Breast epithelium (tissue), 4 donors: ENCODE data around the gene PRDM13. TPM values are rescaled to one million over a fixed set of nuclear protein-coding genes. Genes with fewer than 3 reads are reported as not detected.

Source experiments
- DNase-seq, 2 donors: peaks; one replicate each; pipeline ENCODE4 v3.0.0-alpha.2; 2019; ENCODE audit warnings: low spot score in 2 of 2
- H3K27ac ChIP-seq, 2 donors: fragments of 200-600 bp; sonication (generic) in 1 of 2; one replicate each; pipeline ENCODE4 v1.5.1; 2016 to 2019; ENCODE audit warnings: mild to moderate bottlenecking in 1 of 2
- H3K27me3 ChIP-seq, 2 donors: fragments of 200-600 bp; sonication (generic) in 1 of 2; one replicate each; pipeline versions ENCODE4 v1.5.1 to v1.6.0; 2017 to 2019; ENCODE audit warnings: control low read depth in 1 of 2, mild to moderate bottlenecking in 1 of 2
- H3K36me3 ChIP-seq: fragments of 200-600 bp; one replicate; pipeline ENCODE4 v1.5.1; 2019
- H3K4me1 ChIP-seq, 2 donors: fragments of 200-600 bp; sonication (generic); one replicate each; pipeline ENCODE4 v1.5.1; 2016 to 2019; ENCODE audit warnings: control low read depth in 1 of 2
- H3K4me3 ChIP-seq, 3 donors: fragments of 200-600 bp; sonication (generic); 1 replicate in 2 of 3; 2 replicates in 1 of 3; pipeline ENCODE4 v1.5.1; 2016 to 2019; ENCODE audit warnings: mild to moderate bottlenecking in 3 of 3, moderate library complexity in 2 of 3
- H3K9me3 ChIP-seq, 2 donors: fragments of 200-600 bp; sonication (generic) in 1 of 2; one replicate each; pipeline ENCODE4 v1.5.1; 2016 to 2019; ENCODE audit warnings: control low read depth in 1 of 2
- CTCF ChIP-seq, 3 donors: fragments of 450-650 bp; IDR thresholded peaks; one replicate each; pipeline ENCODE4 v1.5.1; 2016 to 2017; ENCODE audit warnings: antibody characterized with exemption in 3 of 3, mild to moderate bottlenecking in 3 of 3, moderate library complexity in 3 of 3
- POLR2A ChIP-seq: fragments of 450-650 bp; IDR thresholded peaks from one replicate; pipeline ENCODE4 v1.6.1; 2016; ENCODE audit warnings: antibody characterized with exemption, mild to moderate bottlenecking, moderate library complexity
- POLR2AphosphoS5 ChIP-seq, 3 donors: sonication (generic); formaldehyde crosslinking; IDR thresholded peaks; one replicate each; pipeline ENCODE4 v1.6.1; 2017; ENCODE audit warnings: antibody characterized with exemption in 3 of 3
- intact Hi-C: fragments of 100-400 bp; cut with DNase I; formaldehyde crosslinking; loops from one replicate; pipeline ENCODE4 v1.15.1; 2023; ENCODE audit warnings: low total_unique reads
- total RNA-seq, 3 donors: library from RNA; depleted of rRNA; stranded (reverse); fragments of >200 nt; gene quantifications; one replicate each; pipeline ENCODE4 v1.1.0, GENCODE V29; 2016

Gene PRDM13
- total RNA-seq, 3 donors from 2014 or later = not detected

GRCh38 chr6:99608059-99608885 lies 1.6 kb downstream of the PRDM13 start:
- Histone ChIP-seq H3K27ac (no peak overlapping the region), H3K27me3 (peaks cover 18 to 98% of the 10 kb centered on the region in 2 donors), H3K4me1 (peaks cover 3 to 10% of the 10 kb centered on the region in 2 donors), H3K9me3 (no peaks in the 10 kb centered on the region), H3K36me3 (no peaks in the 10 kb centered on the region), H3K4me3 (peak overlapping the region in 1 of 3 donors; percentile 5)
- TF ChIP-seq POLR2AphosphoS5 (IDR thresholded peaks at IDR 0.05) (no peak), CTCF (IDR thresholded peaks at IDR 0.05) (no peak), POLR2A (no peak)
- intact Hi-C loops = no loop called here
- DNase-seq = no peak

GRCh38 chr6:99608886-99609482 lies 2.4 kb downstream of the PRDM13 start:
- TF ChIP-seq POLR2AphosphoS5 (IDR thresholded peaks at IDR 0.05) (no peak), CTCF (IDR thresholded peaks at IDR 0.05) (no peak), POLR2A (no peak)
- intact Hi-C loops = no loop called here

GRCh38 chr6:99609905-99610489 lies 3.4 kb downstream of the PRDM13 start:
- Histone ChIP-seq H3K27me3 (peaks cover 16 to 98% of the 10 kb centered on the region in 2 donors), H3K36me3 (no peaks in the 10 kb centered on the region), H3K27ac (no peak overlapping the region), H3K4me3 (no peak overlapping the region), H3K9me3 (no peaks in the 10 kb centered on the region), H3K4me1 (peaks cover 10 to 14% of the 10 kb centered on the region in 2 donors)
- TF ChIP-seq CTCF (IDR thresholded peaks at IDR 0.05) (no peak), POLR2AphosphoS5 (IDR thresholded peaks at IDR 0.05) (no peak), POLR2A (no peak)
- intact Hi-C loops = no loop called here
- DNase-seq = no peak

More at GRCh38 chr6:99608886-99609482, 2.4 kb downstream of the PRDM13 start:
- H3K27ac ChIP-seq = no peak overlapping the region
- H3K4me1 ChIP-seq = peaks cover 6 to 8% of the 10 kb centered on the region in 2 donors
- H3K4me3 ChIP-seq = no peak overlapping the region
- no peaks in the 10 kb centered on the region for H3K9me3 ChIP-seq
- peaks cover 18 to 98% of the 10 kb centered on the region in 2 donors for H3K27me3 ChIP-seq
- DNase-seq = no peak
- H3K36me3 ChIP-seq = no peaks in the 10 kb centered on the region

GRCh38 chr6:99611148-99611547 lies 4.5 kb downstream of the PRDM13 start:
- no peaks in the 10 kb centered on the region for H3K9me3 ChIP-seq
- H3K4me1 ChIP-seq = peaks cover 10 to 14% of the 10 kb centered on the region in 2 donors
- no peaks in the 10 kb centered on the region for H3K36me3 ChIP-seq
- no peak for TF ChIP-seq POLR2A
- H3K4me3 ChIP-seq = no peak overlapping the region
- H3K27me3 ChIP-seq = peaks cover 16 to 98% of the 10 kb centered on the region in 2 donors
- no peak overlapping the region for H3K27ac ChIP-seq
- DNase-seq = no peak
- intact Hi-C loops = no loop called here

GRCh38 chr6:99612551-99613408 lies 6.1 kb downstream of the PRDM13 start:
- H3K4me3 ChIP-seq = peak overlapping the region; percentile 41 to 79 (median 52)
- no peak for DNase-seq
- H3K36me3 ChIP-seq = no peaks in the 10 kb centered on the region
- TF ChIP-seq POLR2AphosphoS5 (IDR thresholded peaks at IDR 0.05) = no peak
- TF ChIP-seq POLR2A = no peak
- no peaks in the 10 kb centered on the region for H3K9me3 ChIP-seq
- H3K4me1 ChIP-seq = peaks cover 10 to 14% of the 10 kb centered on the region in 2 donors
- intact Hi-C loops = no loop called here
- peaks cover 10 to 98% of the 10 kb centered on the region in 2 donors for H3K27me3 ChIP-seq
- H3K27ac ChIP-seq = no peak overlapping the region
